PC-3 (cell line): Measurements from ENCODE around the gene AGR3. TPM values are rescaled to one million over a fixed set of nuclear protein-coding genes. Genes with fewer than 3 reads are reported as not detected.
A peak's percentile ranks its signal among the peaks of the same experiment; 100 is the strongest.

Experiments used
- ATAC-seq: fragments of 200-7000 bp; cut with Tn5 transposase; 2 replicates; pipeline ENCODE4 v1.9.1; 2020; ENCODE audit warnings: mild to moderate bottlenecking, moderate library complexity
- BruUV-seq: library from RNA; stranded (reverse); fragments of 400-500 nt; replicated peaks from 2 replicates; lab custom pipeline; 2021; lab: Mats Ljungman, UMichigan
- CTCF ChIA-PET: fragments of 300-600 bp; sonication (Branson Sonifier 250); formaldehyde crosslinking; loops from one replicate; lab custom pipeline; 2022; ENCODE audit warnings: antibody characterized with exemption; lab: Charles Lee
- POLR2A ChIA-PET: fragments of 300-600 bp; sonication (Branson Sonifier 250); formaldehyde crosslinking; loops from one replicate; lab custom pipeline; 2022; ENCODE audit warnings: antibody characterized with exemption; ENCODE audit not compliant: unreplicated experiment; lab: Charles Lee
- DNase-seq: peaks from one replicate; pipeline ENCODE4 v3.0.0-alpha.2; 2015
- H2AFZ ChIP-seq: fragments of 300-600 bp; sonication (generic); 2 replicates; pipeline ENCODE4 v1.6.0; 2016; ENCODE audit warnings: antibody characterized with exemption, low read length
- H3F3A ChIP-seq: fragments of 300-600 bp; sonication (generic); one replicate; pipeline ENCODE4 v1.6.0; 2017; ENCODE audit warnings: antibody characterized with exemption, low read length, control low read depth, mild to moderate bottlenecking; ENCODE audit not compliant: unreplicated experiment
- H3K27ac ChIP-seq: fragments of 300-600 bp; sonication (generic); 2 replicates; pipeline ENCODE4 v1.5.1; 2016; ENCODE audit warnings: mild to moderate bottlenecking, low read length
- H3K27me3 ChIP-seq: fragments of 300-600 bp; sonication (generic); 2 replicates; pipeline ENCODE4 v1.6.1; 2016; ENCODE audit warnings: low read length, mixed read lengths
- H3K36me3 ChIP-seq: fragments of 300-600 bp; sonication (generic); 2 replicates; pipeline ENCODE4 v1.6.1; 2016; ENCODE audit warnings: low read depth, mixed run types, low read length, mixed read lengths
- H3K4me1 ChIP-seq: fragments of 300-600 bp; sonication (generic); 2 replicates; pipeline ENCODE4 v1.5.1; 2016; ENCODE audit warnings: low read length; ENCODE audit not compliant: insufficient read depth
- H3K4me2 ChIP-seq: fragments of 300-600 bp; sonication (generic); 2 replicates; pipeline ENCODE4 v1.6.0; 2016; ENCODE audit warnings: low read length
- H3K4me3 ChIP-seq: fragments of 300-600 bp; sonication (generic); 2 replicates; pipeline ENCODE4 v1.5.1; 2016; ENCODE audit warnings: mild to moderate bottlenecking, low read length, mixed read lengths
- H3K79me2 ChIP-seq: fragments of 300-600 bp; sonication (generic); 2 replicates; pipeline ENCODE4 v1.6.1; 2017; ENCODE audit warnings: low read length, mixed read lengths
- H3K9ac ChIP-seq: fragments of 300-600 bp; sonication (generic); 2 replicates; pipeline ENCODE4 v1.6.0; 2016; ENCODE audit warnings: mild to moderate bottlenecking, low read length
- H3K9me2 ChIP-seq: fragments of 300-600 bp; sonication (generic); replicated peaks from 2 replicates; pipeline ENCODE4 v1.6.1; 2016; ENCODE audit warnings: mixed run types, low read length, mixed read lengths
- H3K9me3 ChIP-seq: fragments of 300-600 bp; sonication (generic); 2 replicates; pipeline ENCODE4 v1.6.1; 2016; ENCODE audit warnings: low read length, mixed read lengths
- H4K20me1 ChIP-seq: fragments of 300-600 bp; sonication (generic); 2 replicates; pipeline ENCODE4 v1.6.1; 2016; ENCODE audit warnings: low read length, mixed read lengths
- EZH2 ChIP-seq: fragments of 300-600 bp; sonication (generic); IDR thresholded peaks from one replicate; pipeline ENCODE4 v1.6.1; 2017; ENCODE audit warnings: antibody characterized with exemption, mild to moderate bottlenecking, low read length; ENCODE audit not compliant: unreplicated experiment
- EZH2phosphoT487 ChIP-seq: fragments of 300-600 bp; sonication (generic); IDR thresholded peaks from 2 replicates; pipeline ENCODE4 v1.6.1; 2018; ENCODE audit warnings: mild to moderate bottlenecking, antibody characterized with exemption, low read length, borderline replicate concordance
- intact Hi-C: fragments of 100-400 bp; cut with micrococcal nuclease; formaldehyde crosslinking; loops from 2 replicates; pipeline ENCODE4 v1.9.0; 2023
- total RNA-seq: library from RNA; depleted of rRNA; stranded (reverse); fragments of >200 nt; gene quantifications from 2 replicates; pipeline ENCODE4 v1.2.3, GENCODE V29; 2014
- TF ChIP-seq, protein P1 (sequence below): fragments of 300-600 bp; sonication (generic); conservative IDR thresholded peaks from 2 replicates; pipeline ENCODE4 v1.5.1; 2017; ENCODE audit warnings: antibody characterized with exemption, low read depth, mild to moderate bottlenecking, low read length

Gene AGR3
- total RNA-seq, 1 experiment from 2014 or later, result not detected

- Histone ChIP-seq H4K20me1 (no peaks in the 10 kb centered on the region), H3K27me3 (no peaks in the 10 kb centered on the region), H3K36me3 (no peaks in the 10 kb centered on the region), H3K79me2 (no peaks in the 10 kb centered on the region), H3K4me3 (no peak overlapping the region), H3K27ac (no peak overlapping the region), H3K9me3 (no peaks in the 10 kb centered on the region), H3K4me2 (no peak overlapping the region), H3K9me2 (no peaks in the 10 kb centered on the region), H3K4me1 (no peaks in the 10 kb centered on the region), H2AFZ (no peak overlapping the region), H3K9ac (no peak overlapping the region), H3F3A (no peaks in the 10 kb centered on the region)
- CTCF ChIA-PET, result no interaction called here
- POLR2A ChIA-PET, result interaction anchor here (0.6 kb wide), 1 partner anchor 9 kb away, joined by 6 read pairs; no protein-coding TSS in a partner anchor
- no peak for DNase-seq
- TF ChIP-seq EZH2phosphoT487, result no peak
- no peak for TF ChIP-seq EZH2
- TF ChIP-seq, protein P1, sequence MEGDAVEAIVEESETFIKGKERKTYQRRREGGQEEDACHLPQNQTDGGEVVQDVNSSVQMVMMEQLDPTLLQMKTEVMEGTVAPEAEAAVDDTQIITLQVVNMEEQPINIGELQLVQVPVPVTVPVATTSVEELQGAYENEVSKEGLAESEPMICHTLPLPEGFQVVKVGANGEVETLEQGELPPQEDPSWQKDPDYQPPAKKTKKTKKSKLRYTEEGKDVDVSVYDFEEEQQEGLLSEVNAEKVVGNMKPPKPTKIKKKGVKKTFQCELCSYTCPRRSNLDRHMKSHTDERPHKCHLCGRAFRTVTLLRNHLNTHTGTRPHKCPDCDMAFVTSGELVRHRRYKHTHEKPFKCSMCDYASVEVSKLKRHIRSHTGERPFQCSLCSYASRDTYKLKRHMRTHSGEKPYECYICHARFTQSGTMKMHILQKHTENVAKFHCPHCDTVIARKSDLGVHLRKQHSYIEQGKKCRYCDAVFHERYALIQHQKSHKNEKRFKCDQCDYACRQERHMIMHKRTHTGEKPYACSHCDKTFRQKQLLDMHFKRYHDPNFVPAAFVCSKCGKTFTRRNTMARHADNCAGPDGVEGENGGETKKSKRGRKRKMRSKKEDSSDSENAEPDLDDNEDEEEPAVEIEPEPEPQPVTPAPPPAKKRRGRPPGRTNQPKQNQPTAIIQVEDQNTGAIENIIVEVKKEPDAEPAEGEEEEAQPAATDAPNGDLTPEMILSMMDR, result no peak
- ATAC-seq, result no peak
- BruUV-seq, result no TSS peak
- intact Hi-C loops, result no loop called here
These were observed 41.7 kb downstream of the AGR3 start for GRCh38 chr7:16840094-16840493.

- H3K27me3 ChIP-seq, result no peaks in the 10 kb centered on the region
- intact Hi-C loops, result no loop called here
- peak; percentile 81 for ATAC-seq
- TF ChIP-seq EZH2, result no peak
- no peak for TF ChIP-seq EZH2phosphoT487
- TF ChIP-seq, protein P1, result no peak
- H2AFZ ChIP-seq, result no peak overlapping the region
- H3K4me2 ChIP-seq, result no peak overlapping the region
- BruUV-seq, result no TSS peak
- ChIA-PET POLR2A (interaction anchor here (0.6 kb wide), 1 partner anchor 9 kb away, joined by 6 read pairs; no protein-coding TSS in a partner anchor), CTCF (no interaction called here)
- H3K9me3 ChIP-seq, result no peaks in the 10 kb centered on the region
- no peaks in the 10 kb centered on the region for H3K4me1 ChIP-seq
- H4K20me1 ChIP-seq, result no peaks in the 10 kb centered on the region
- H3K9me2 ChIP-seq, result no peaks in the 10 kb centered on the region
- H3K79me2 ChIP-seq, result no peaks in the 10 kb centered on the region
- H3K36me3 ChIP-seq, result no peaks in the 10 kb centered on the region
- DNase-seq, result no peak
- no peaks in the 10 kb centered on the region for H3F3A ChIP-seq
- H3K27ac ChIP-seq, result no peak overlapping the region
- no peak overlapping the region for H3K9ac ChIP-seq
- no peak overlapping the region for H3K4me3 ChIP-seq
These were observed 42.1 kb downstream of the AGR3 start for GRCh38 chr7:16839646-16840045.

- Histone ChIP-seq H3K9ac (no peak overlapping the region), H3K36me3 (no peaks in the 10 kb centered on the region), H3K9me3 (no peaks in the 10 kb centered on the region), H4K20me1 (no peaks in the 10 kb centered on the region), H3K9me2 (no peaks in the 10 kb centered on the region), H3F3A (no peaks in the 10 kb centered on the region), H2AFZ (no peak overlapping the region), H3K4me1 (no peaks in the 10 kb centered on the region), H3K4me3 (no peak overlapping the region), H3K27ac (no peak overlapping the region), H3K4me2 (no peak overlapping the region), H3K79me2 (no peaks in the 10 kb centered on the region), H3K27me3 (no peaks in the 10 kb centered on the region)
- no TSS peak for BruUV-seq
- intact Hi-C loops, result no loop called here
- TF ChIP-seq EZH2 (no peak), EZH2phosphoT487 (no peak)
- TF ChIP-seq, protein P1, result no peak
- no peak for ATAC-seq
- POLR2A ChIA-PET, result no interaction called here
- no peak for DNase-seq
- CTCF ChIA-PET, result interaction anchor here (0.6 kb wide), 1 partner anchor 79 kb away, joined by 4 read pairs; no protein-coding TSS in a partner anchor
These were observed 42.9 kb downstream of the AGR3 start for GRCh38 chr7:16838891-16839290.
